T-helper 1 cell (primary cell): ENCODE data around the gene DAP3.
"Not testable (repeated sequence)": the region's sequence is repeated elsewhere in the genome, so short reads cannot be mapped to it uniquely, and the experiment has no call there.

ENCODE experiments used
- DNase-seq, 5 donors: peaks; one replicate each; pipeline ENCODE4 v3.0.0-alpha.2; 2012 to 2020

Gene DAP3

GRCh38 chr1:155719703-155720102 lies 30.8 kb downstream of the DAP3 start:
- DNase-seq: no peak

- no peak for DNase-seq
These were observed 36.3 kb downstream of the DAP3 start for GRCh38 chr1:155725142-155725541.

- peak in 2 of 5 donors; percentile 21 to 25 for DNase-seq
These were observed 40.4 kb downstream of the DAP3 start for GRCh38 chr1:155729031-155729898.

GRCh38 chr1:155740995-155741394 lies 52.1 kb downstream of the DAP3 start:
- DNase-seq: no peak

- no peak for DNase-seq
These were observed 53.0 kb downstream of the DAP3 start for GRCh38 chr1:155741908-155742307.

GRCh38 chr1:155744711-155745283 lies 55.9 kb downstream of the DAP3 start:
- DNase-seq: no peak

- DNase-seq: peak; percentile 81 to 94 (median 85)
These were observed 56.7 kb downstream of the DAP3 start for GRCh38 chr1:155745284-155746228.

- DNase-seq: not testable (repeated sequence)
These were observed 58.7 kb downstream of the DAP3 start for GRCh38 chr1:155747586-155747985.

- not testable (repeated sequence) for DNase-seq
These were observed 59.2 kb downstream of the DAP3 start for GRCh38 chr1:155748141-155748540.

GRCh38 chr1:155759017-155759416 lies 70.1 kb downstream of the DAP3 start:
- DNase-seq: not testable (repeated sequence)

- DNase-seq: no peak
These were observed 71.2 kb downstream of the DAP3 start for GRCh38 chr1:155759966-155760630.

GRCh38 chr1:155760751-155761475 lies 72.0 kb downstream of the DAP3 start:
- no peak for DNase-seq

- no peak for DNase-seq
These were observed 73.0 kb downstream of the DAP3 start for GRCh38 chr1:155761736-155762405.

- DNase-seq: not testable (repeated sequence)
These were observed 74.4 kb downstream of the DAP3 start for GRCh38 chr1:155763090-155763815.

GRCh38 chr1:155763989-155764388 lies 75.1 kb downstream of the DAP3 start:
- not testable (repeated sequence) for DNase-seq

GRCh38 chr1:155767399-155767989 lies 78.6 kb downstream of the DAP3 start:
- DNase-seq: not testable (repeated sequence)

GRCh38 chr1:155769257-155769656 lies 80.4 kb downstream of the DAP3 start:
- no peak for DNase-seq

GRCh38 chr1:155773221-155773620 lies 84.3 kb downstream of the DAP3 start:
- DNase-seq: no peak

GRCh38 chr1:155776414-155776813 lies 87.5 kb downstream of the DAP3 start:
- DNase-seq: peak in 1 of 5 donors; percentile 66

GRCh38 chr1:155777582-155777981 lies 88.7 kb downstream of the DAP3 start:
- no peak for DNase-seq
